DND-41 (cell line): ENCODE data around the gene MOV10L1.

Source experiments
- CTCF ChIP-seq: IDR thresholded peaks from 2 replicates; pipeline ENCODE4 v1.5.1; 2012; ENCODE audit warnings: borderline replicate concordance, low read length, moderate library complexity, mild to moderate bottlenecking; ENCODE audit not compliant: poor library complexity, severe bottlenecking; ENCODE audit errors: extremely low read depth
- EZH2 ChIP-seq: IDR thresholded peaks from 3 replicates; pipeline ENCODE4 v1.6.1; 2012; ENCODE audit warnings: borderline replicate concordance, low read depth, mild to moderate bottlenecking, moderate library complexity, low read length, inconsistent platforms; ENCODE audit not compliant: severe bottlenecking

GRCh38 chr22:50180727-50181521, 91.1 kb downstream of the MOV10L1 start:
- TF ChIP-seq CTCF (no peak), EZH2 (no peak)
